Panc1 (cell line): ENCODE data around the gene FOCAD.

Source experiments
- POLR2AphosphoS5 ChIP-seq: IDR thresholded peaks from 2 replicates; pipeline ENCODE4 v1.6.1; 2012; ENCODE audit warnings: mild to moderate bottlenecking, low read depth, low read length, moderate library complexity
- SIN3A ChIP-seq: IDR thresholded peaks from 2 replicates; pipeline ENCODE4 v1.6.1; 2012; ENCODE audit warnings: low read depth, mild to moderate bottlenecking, low read length, moderate library complexity, borderline replicate concordance; ENCODE audit not compliant: insufficient read depth
- TCF7L2 ChIP-seq: IDR thresholded peaks from 2 replicates; pipeline ENCODE4 v1.6.1; 2011; ENCODE audit warnings: mild to moderate bottlenecking, low read depth, low read length, inconsistent platforms
- TF ChIP-seq, protein P1 (sequence below): fragments of 450-650 bp; IDR thresholded peaks from 2 replicates; pipeline ENCODE4 v1.5.1; 2017; ENCODE audit warnings: mild to moderate bottlenecking
- TF ChIP-seq, protein P2 (sequence below), 2 experiments: IDR thresholded peaks; 2 replicates each; pipeline ENCODE4 v1.6.1; 2011 to 2012; ENCODE audit warnings: low read depth in 2 of 2, control low read depth in 1 of 2, low read length in 1 of 2, mild to moderate bottlenecking in 1 of 2, moderate library complexity in 1 of 2; ENCODE audit not compliant: insufficient read depth in 1 of 2

- TF ChIP-seq, protein P1, sequence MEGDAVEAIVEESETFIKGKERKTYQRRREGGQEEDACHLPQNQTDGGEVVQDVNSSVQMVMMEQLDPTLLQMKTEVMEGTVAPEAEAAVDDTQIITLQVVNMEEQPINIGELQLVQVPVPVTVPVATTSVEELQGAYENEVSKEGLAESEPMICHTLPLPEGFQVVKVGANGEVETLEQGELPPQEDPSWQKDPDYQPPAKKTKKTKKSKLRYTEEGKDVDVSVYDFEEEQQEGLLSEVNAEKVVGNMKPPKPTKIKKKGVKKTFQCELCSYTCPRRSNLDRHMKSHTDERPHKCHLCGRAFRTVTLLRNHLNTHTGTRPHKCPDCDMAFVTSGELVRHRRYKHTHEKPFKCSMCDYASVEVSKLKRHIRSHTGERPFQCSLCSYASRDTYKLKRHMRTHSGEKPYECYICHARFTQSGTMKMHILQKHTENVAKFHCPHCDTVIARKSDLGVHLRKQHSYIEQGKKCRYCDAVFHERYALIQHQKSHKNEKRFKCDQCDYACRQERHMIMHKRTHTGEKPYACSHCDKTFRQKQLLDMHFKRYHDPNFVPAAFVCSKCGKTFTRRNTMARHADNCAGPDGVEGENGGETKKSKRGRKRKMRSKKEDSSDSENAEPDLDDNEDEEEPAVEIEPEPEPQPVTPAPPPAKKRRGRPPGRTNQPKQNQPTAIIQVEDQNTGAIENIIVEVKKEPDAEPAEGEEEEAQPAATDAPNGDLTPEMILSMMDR: no peak
- TF ChIP-seq, protein P2, sequence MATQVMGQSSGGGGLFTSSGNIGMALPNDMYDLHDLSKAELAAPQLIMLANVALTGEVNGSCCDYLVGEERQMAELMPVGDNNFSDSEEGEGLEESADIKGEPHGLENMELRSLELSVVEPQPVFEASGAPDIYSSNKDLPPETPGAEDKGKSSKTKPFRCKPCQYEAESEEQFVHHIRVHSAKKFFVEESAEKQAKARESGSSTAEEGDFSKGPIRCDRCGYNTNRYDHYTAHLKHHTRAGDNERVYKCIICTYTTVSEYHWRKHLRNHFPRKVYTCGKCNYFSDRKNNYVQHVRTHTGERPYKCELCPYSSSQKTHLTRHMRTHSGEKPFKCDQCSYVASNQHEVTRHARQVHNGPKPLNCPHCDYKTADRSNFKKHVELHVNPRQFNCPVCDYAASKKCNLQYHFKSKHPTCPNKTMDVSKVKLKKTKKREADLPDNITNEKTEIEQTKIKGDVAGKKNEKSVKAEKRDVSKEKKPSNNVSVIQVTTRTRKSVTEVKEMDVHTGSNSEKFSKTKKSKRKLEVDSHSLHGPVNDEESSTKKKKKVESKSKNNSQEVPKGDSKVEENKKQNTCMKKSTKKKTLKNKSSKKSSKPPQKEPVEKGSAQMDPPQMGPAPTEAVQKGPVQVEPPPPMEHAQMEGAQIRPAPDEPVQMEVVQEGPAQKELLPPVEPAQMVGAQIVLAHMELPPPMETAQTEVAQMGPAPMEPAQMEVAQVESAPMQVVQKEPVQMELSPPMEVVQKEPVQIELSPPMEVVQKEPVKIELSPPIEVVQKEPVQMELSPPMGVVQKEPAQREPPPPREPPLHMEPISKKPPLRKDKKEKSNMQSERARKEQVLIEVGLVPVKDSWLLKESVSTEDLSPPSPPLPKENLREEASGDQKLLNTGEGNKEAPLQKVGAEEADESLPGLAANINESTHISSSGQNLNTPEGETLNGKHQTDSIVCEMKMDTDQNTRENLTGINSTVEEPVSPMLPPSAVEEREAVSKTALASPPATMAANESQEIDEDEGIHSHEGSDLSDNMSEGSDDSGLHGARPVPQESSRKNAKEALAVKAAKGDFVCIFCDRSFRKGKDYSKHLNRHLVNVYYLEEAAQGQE (IDR thresholded peaks at IDR 0.05; ENCODE audit: insufficient read depth in 1 of 2, low read depth in 2 of 2, low read length in 1 of 2): no peak
- TF ChIP-seq TCF7L2 (no peak), POLR2AphosphoS5 (no peak), SIN3A (no peak)
Measured at GRCh38 chr9:20783057-20784038, 99.3 kb downstream of the FOCAD start.
